Duodenal mucosa (tissue), 2 donors: Measurements from ENCODE around the gene LY86.

ENCODE experiments used
- H3K27ac ChIP-seq: one replicate; pipeline ENCODE4 v1.7.0; 2013; ENCODE audit warnings: low read depth, low read length
- H3K27me3 ChIP-seq, 2 donors: one replicate each; pipeline ENCODE4 v1.7.0; 2013; ENCODE audit warnings: low read length in 2 of 2, control low read depth in 1 of 2; ENCODE audit not compliant: insufficient read depth in 2 of 2, control insufficient read depth in 1 of 2
- H3K36me3 ChIP-seq, 2 donors: one replicate each; pipeline ENCODE4 v1.7.0; 2013; ENCODE audit warnings: low read length in 2 of 2, control low read depth in 1 of 2; ENCODE audit not compliant: insufficient read depth in 2 of 2, control insufficient read depth in 1 of 2
- H3K4me1 ChIP-seq, 2 donors: one replicate each; pipeline ENCODE4 v1.7.0; 2013; ENCODE audit warnings: low read length in 2 of 2, control low read depth in 1 of 2; ENCODE audit not compliant: insufficient read depth in 2 of 2, control insufficient read depth in 1 of 2
- H3K4me3 ChIP-seq, 2 donors: one replicate each; pipeline ENCODE4 v1.7.0; 2013; ENCODE audit warnings: low read length in 2 of 2, low read depth in 1 of 2
- H3K9ac ChIP-seq, 2 donors: one replicate each; pipeline ENCODE4 v1.7.0; 2013; ENCODE audit warnings: low read length in 2 of 2, low read depth in 1 of 2
- H3K9me3 ChIP-seq, 2 donors: one replicate each; pipeline ENCODE4 v1.7.0; 2013; ENCODE audit warnings: low read length in 2 of 2, control low read depth in 1 of 2; ENCODE audit not compliant: control insufficient read depth in 1 of 2

Gene LY86

GRCh38 chr6:6696867-6697531 lies 108.5 kb downstream of the LY86 start:
- Histone ChIP-seq H3K9ac (peak overlapping the region; percentile 2 to 14), H3K4me1 (peaks cover 61 to 78% of the 10 kb centered on the region in 2 donors), H3K9me3 (peaks cover 0 to 4% of the 10 kb centered on the region in 2 donors), H3K27me3 (no peaks in the 10 kb centered on the region), H3K4me3 (no peak overlapping the region), H3K36me3 (no peaks in the 10 kb centered on the region), H3K27ac (no peak overlapping the region)

- peak overlapping the region in 1 of 2 donors; percentile 2 for H3K9ac ChIP-seq
- H3K4me1 ChIP-seq: peaks cover 64 to 81% of the 10 kb centered on the region in 2 donors
- no peaks in the 10 kb centered on the region for H3K9me3 ChIP-seq
- no peaks in the 10 kb centered on the region for H3K36me3 ChIP-seq
- no peak overlapping the region for H3K27ac ChIP-seq
- H3K27me3 ChIP-seq: no peaks in the 10 kb centered on the region
- no peak overlapping the region for H3K4me3 ChIP-seq
These were observed 109.1 kb downstream of the LY86 start for GRCh38 chr6:6697620-6698019.

GRCh38 chr6:6699741-6700367 lies 111.3 kb downstream of the LY86 start:
- Histone ChIP-seq H3K4me1 (peaks cover 71 to 89% of the 10 kb centered on the region in 2 donors), H3K9ac (peak overlapping the region; percentile 15 to 50), H3K9me3 (no peaks in the 10 kb centered on the region), H3K36me3 (no peaks in the 10 kb centered on the region), H3K27ac (peak overlapping the region; percentile 42), H3K4me3 (peak overlapping the region; percentile 3 to 14), H3K27me3 (no peaks in the 10 kb centered on the region)

GRCh38 chr6:6700407-6701270 lies 112.1 kb downstream of the LY86 start:
- peak overlapping the region; percentile 42 for H3K27ac ChIP-seq
- no peaks in the 10 kb centered on the region for H3K9me3 ChIP-seq
- H3K27me3 ChIP-seq: no peaks in the 10 kb centered on the region
- no peaks in the 10 kb centered on the region for H3K36me3 ChIP-seq
- peaks cover 69 to 89% of the 10 kb centered on the region in 2 donors for H3K4me1 ChIP-seq
- no peak overlapping the region for H3K4me3 ChIP-seq
- peak overlapping the region; percentile 15 to 50 for H3K9ac ChIP-seq

- H3K9ac ChIP-seq: peak overlapping the region; percentile 39 to 50
- H3K4me3 ChIP-seq: no peak overlapping the region
- no peaks in the 10 kb centered on the region for H3K9me3 ChIP-seq
- H3K4me1 ChIP-seq: peaks cover 64 to 79% of the 10 kb centered on the region in 2 donors
- no peaks in the 10 kb centered on the region for H3K36me3 ChIP-seq
- H3K27me3 ChIP-seq: no peaks in the 10 kb centered on the region
- no peak overlapping the region for H3K27ac ChIP-seq
These were observed 113.3 kb downstream of the LY86 start for GRCh38 chr6:6701864-6702263.

GRCh38 chr6:6703699-6704098 lies 115.2 kb downstream of the LY86 start:
- Histone ChIP-seq H3K4me3 (no peak overlapping the region), H3K36me3 (no peaks in the 10 kb centered on the region), H3K27me3 (no peaks in the 10 kb centered on the region), H3K9ac (peak overlapping the region; percentile 45 to 55), H3K27ac (peak overlapping the region; percentile 87), H3K9me3 (no peaks in the 10 kb centered on the region), H3K4me1 (peaks cover 55 to 65% of the 10 kb centered on the region in 2 donors)
